WTC11 (cell line): ENCODE data around the gene SMARCC2. TPM values are rescaled to one million over a fixed set of nuclear protein-coding genes. Genes with fewer than 3 reads are reported as not detected.

Experiments
- ATAC-seq: fragments of 200-7000 bp; cut with Tn5 transposase; 2 replicates; pipeline ENCODE4 v1.10.0; 2021; ENCODE audit warnings: mild to moderate bottlenecking, moderate library complexity
- CTCF ChIA-PET: fragments of 300-600 bp; sonication (Branson Sonifier 250); formaldehyde crosslinking; loops from one replicate; lab custom pipeline; 2021; ENCODE audit warnings: antibody characterized with exemption; lab: Charles Lee
- POLR2A ChIA-PET: fragments of 350-600 bp; sonication (Branson Sonifier 250); formaldehyde crosslinking; loops from one replicate; lab custom pipeline; 2021; ENCODE audit warnings: antibody characterized with exemption; lab: Charles Lee
- DNase-seq: peaks from one replicate; pipeline ENCODE4 v3.0.0; 2021; ENCODE audit warnings: low spot score
- H3K27ac Mint-ChIP-seq: 2 replicates; pipeline ENCODE4 v1.8.0; 2021; ENCODE audit warnings: mixed read lengths
- H3K27me3 Mint-ChIP-seq: 2 replicates; pipeline ENCODE4 v1.8.0; 2021; ENCODE audit warnings: low read depth, mild to moderate bottlenecking, moderate library complexity, mixed read lengths
- H3K36me3 Mint-ChIP-seq: 2 replicates; pipeline ENCODE4 v1.8.0; 2021; ENCODE audit warnings: mixed read lengths
- H3K4me1 Mint-ChIP-seq: 2 replicates; pipeline ENCODE4 v1.8.0; 2022; ENCODE audit warnings: mixed read lengths
- H3K4me3 Mint-ChIP-seq: 2 replicates; pipeline ENCODE4 v1.8.0; 2021; ENCODE audit warnings: mild to moderate bottlenecking, moderate library complexity, mixed read lengths
- H3K9me3 Mint-ChIP-seq: 2 replicates; pipeline ENCODE4 v1.8.0; 2021; ENCODE audit warnings: mixed read lengths
- ATF1 ChIP-seq: sonication (generic); formaldehyde crosslinking; IDR thresholded peaks from 2 replicates; pipeline ENCODE4 v1.8.1; 2023; ENCODE audit warnings: mild to moderate bottlenecking, moderate library complexity, missing genetic modification reagents
- ETV6 ChIP-seq: sonication (generic); formaldehyde crosslinking; IDR thresholded peaks from 2 replicates; pipeline ENCODE4 v1.8.1; 2022; ENCODE audit warnings: mild to moderate bottlenecking, missing genetic modification reagents
- GABPB1 ChIP-seq: sonication (generic); formaldehyde crosslinking; IDR thresholded peaks from 2 replicates; pipeline ENCODE4 v1.8.1; 2023; ENCODE audit warnings: mild to moderate bottlenecking, missing genetic modification reagents
- MYBL2 ChIP-seq: sonication (generic); formaldehyde crosslinking; IDR thresholded peaks from 2 replicates; pipeline ENCODE4 v1.8.1; 2023; ENCODE audit warnings: mild to moderate bottlenecking, moderate library complexity, missing genetic modification reagents
- NR1H2 ChIP-seq: sonication (generic); formaldehyde crosslinking; IDR thresholded peaks from 2 replicates; pipeline ENCODE4 v1.9.0; 2021; ENCODE audit warnings: mild to moderate bottlenecking, moderate library complexity, missing genetic modification reagents
- TCF7 ChIP-seq: sonication (generic); formaldehyde crosslinking; IDR thresholded peaks from 2 replicates; pipeline ENCODE4 v1.8.0; 2022; ENCODE audit warnings: mild to moderate bottlenecking, low read depth, missing genetic modification reagents, moderate library complexity
- ZNF232 ChIP-seq: sonication (generic); formaldehyde crosslinking; IDR thresholded peaks from 2 replicates; pipeline ENCODE4 v1.8.0; 2022; ENCODE audit warnings: mild to moderate bottlenecking, missing genetic modification reagents
- ZNF317 ChIP-seq: sonication (generic); formaldehyde crosslinking; IDR thresholded peaks from 2 replicates; pipeline ENCODE4 v1.8.1; 2023; ENCODE audit warnings: low read depth, mild to moderate bottlenecking, moderate library complexity, missing genetic modification reagents, borderline replicate concordance
- total RNA-seq: library from RNA; stranded (reverse); gene quantifications from 3 replicates; pipeline ENCODE4 v1.2.3, GENCODE V29; 2021
- TF ChIP-seq, protein P1 (sequence below): sonication (generic); formaldehyde crosslinking; IDR thresholded peaks from 2 replicates; pipeline ENCODE4 v1.8.0; 2023; ENCODE audit warnings: missing genetic modification reagents, mild to moderate bottlenecking, borderline replicate concordance
- TF ChIP-seq, protein P2 (sequence below): sonication (generic); formaldehyde crosslinking; IDR thresholded peaks from 2 replicates; pipeline ENCODE4 v1.8.1; 2023; ENCODE audit warnings: mild to moderate bottlenecking, moderate library complexity, missing genetic modification reagents
- TF ChIP-seq, protein P3 (sequence below): fragments of 250-450 bp; sonication (Bioruptor Pico); IDR thresholded peaks from 2 replicates; pipeline ENCODE4 v1.9.0; 2021; ENCODE audit warnings: mild to moderate bottlenecking
- TF ChIP-seq, protein P4 (sequence below): sonication (generic); formaldehyde crosslinking; IDR thresholded peaks from 2 replicates; pipeline ENCODE4 v1.8.1; 2023; ENCODE audit warnings: mild to moderate bottlenecking, missing genetic modification reagents, moderate library complexity
- TF ChIP-seq, protein P5 (sequence below): sonication (generic); formaldehyde crosslinking; IDR thresholded peaks from 2 replicates; pipeline ENCODE4 v1.8.0; 2022; ENCODE audit warnings: mild to moderate bottlenecking, missing genetic modification reagents
- TF ChIP-seq, protein P6 (sequence below): sonication (generic); formaldehyde crosslinking; IDR thresholded peaks from 2 replicates; pipeline ENCODE4 v1.8.1; 2023; ENCODE audit warnings: mild to moderate bottlenecking, missing genetic modification reagents, borderline replicate concordance
- TF ChIP-seq, protein P7 (sequence below): fragments of 250-450 bp; sonication (Bioruptor Pico); conservative IDR thresholded peaks from 2 replicates; pipeline ENCODE4 v1.9.0; 2021; ENCODE audit warnings: mild to moderate bottlenecking

SMARCC2 gene
- total RNA-seq, 1 experiment from 2014 or later: 76.8 TPM

DNA sequence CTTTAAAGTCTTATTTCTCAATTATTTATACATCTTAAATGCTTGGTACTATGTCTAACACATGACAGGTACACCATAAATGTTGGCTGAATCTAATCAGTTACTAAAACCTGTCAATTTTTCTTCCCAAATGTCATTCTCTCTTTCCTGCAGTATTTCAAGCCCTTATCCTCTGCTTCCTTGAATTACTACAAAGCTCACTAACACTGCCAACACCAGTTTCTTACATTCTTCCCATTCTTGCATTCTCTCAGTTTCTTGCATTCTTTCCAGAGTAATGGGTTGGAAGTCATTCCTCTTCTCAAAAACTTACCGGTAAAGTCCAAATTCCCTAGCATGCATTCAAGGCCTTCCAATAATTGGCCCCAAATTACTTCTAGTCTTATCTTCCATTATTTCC, 9.6 kb upstream of the SMARCC2 start:
- CTCF ChIA-PET: interaction anchor here (0.8 to 5.5 kb wide), 7 partner anchors 8 to 68 kb away, joined by 3 to 37 read pairs (median 10); partner anchors contain the start of genes COQ10A, RNF41 and SMARCC2
- Mint-ChIP-seq H3K27ac (peak overlapping the region; percentile 64), H3K4me1 (peaks cover 20% of the 10 kb centered on the region), H3K4me3 (no peak overlapping the region), H3K9me3 (no peaks in the 10 kb centered on the region), H3K27me3 (no peaks in the 10 kb centered on the region), H3K36me3 (peaks cover 2% of the 10 kb centered on the region; the same call in 1 of the 2 replicates)
- no peak for DNase-seq
- POLR2A ChIA-PET: interaction anchor here (1.0 to 2.4 kb wide), 2 partner anchors 10 to 23 kb away, joined by 4 to 10 read pairs; partner anchors contain the start of genes RNF41 and SMARCC2
- peak; percentile 58 for ATAC-seq
- TF ChIP-seq, protein P1, sequence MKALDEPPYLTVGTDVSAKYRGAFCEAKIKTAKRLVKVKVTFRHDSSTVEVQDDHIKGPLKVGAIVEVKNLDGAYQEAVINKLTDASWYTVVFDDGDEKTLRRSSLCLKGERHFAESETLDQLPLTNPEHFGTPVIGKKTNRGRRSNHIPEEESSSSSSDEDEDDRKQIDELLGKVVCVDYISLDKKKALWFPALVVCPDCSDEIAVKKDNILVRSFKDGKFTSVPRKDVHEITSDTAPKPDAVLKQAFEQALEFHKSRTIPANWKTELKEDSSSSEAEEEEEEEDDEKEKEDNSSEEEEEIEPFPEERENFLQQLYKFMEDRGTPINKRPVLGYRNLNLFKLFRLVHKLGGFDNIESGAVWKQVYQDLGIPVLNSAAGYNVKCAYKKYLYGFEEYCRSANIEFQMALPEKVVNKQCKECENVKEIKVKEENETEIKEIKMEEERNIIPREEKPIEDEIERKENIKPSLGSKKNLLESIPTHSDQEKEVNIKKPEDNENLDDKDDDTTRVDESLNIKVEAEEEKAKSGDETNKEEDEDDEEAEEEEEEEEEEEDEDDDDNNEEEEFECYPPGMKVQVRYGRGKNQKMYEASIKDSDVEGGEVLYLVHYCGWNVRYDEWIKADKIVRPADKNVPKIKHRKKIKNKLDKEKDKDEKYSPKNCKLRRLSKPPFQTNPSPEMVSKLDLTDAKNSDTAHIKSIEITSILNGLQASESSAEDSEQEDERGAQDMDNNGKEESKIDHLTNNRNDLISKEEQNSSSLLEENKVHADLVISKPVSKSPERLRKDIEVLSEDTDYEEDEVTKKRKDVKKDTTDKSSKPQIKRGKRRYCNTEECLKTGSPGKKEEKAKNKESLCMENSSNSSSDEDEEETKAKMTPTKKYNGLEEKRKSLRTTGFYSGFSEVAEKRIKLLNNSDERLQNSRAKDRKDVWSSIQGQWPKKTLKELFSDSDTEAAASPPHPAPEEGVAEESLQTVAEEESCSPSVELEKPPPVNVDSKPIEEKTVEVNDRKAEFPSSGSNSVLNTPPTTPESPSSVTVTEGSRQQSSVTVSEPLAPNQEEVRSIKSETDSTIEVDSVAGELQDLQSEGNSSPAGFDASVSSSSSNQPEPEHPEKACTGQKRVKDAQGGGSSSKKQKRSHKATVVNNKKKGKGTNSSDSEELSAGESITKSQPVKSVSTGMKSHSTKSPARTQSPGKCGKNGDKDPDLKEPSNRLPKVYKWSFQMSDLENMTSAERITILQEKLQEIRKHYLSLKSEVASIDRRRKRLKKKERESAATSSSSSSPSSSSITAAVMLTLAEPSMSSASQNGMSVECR (CRISPR knock-in tag): no peak
- TF ChIP-seq, protein P2, sequence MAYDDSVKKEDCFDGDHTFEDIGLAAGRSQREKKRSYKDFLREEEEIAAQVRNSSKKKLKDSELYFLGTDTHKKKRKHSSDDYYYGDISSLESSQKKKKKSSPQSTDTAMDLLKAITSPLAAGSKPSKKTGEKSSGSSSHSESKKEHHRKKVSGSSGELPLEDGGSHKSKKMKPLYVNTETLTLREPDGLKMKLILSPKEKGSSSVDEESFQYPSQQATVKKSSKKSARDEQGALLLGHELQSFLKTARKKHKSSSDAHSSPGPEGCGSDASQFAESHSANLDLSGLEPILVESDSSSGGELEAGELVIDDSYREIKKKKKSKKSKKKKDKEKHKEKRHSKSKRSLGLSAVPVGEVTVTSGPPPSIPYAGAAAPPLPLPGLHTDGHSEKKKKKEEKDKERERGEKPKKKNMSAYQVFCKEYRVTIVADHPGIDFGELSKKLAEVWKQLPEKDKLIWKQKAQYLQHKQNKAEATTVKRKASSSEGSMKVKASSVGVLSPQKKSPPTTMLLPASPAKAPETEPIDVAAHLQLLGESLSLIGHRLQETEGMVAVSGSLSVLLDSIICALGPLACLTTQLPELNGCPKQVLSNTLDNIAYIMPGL (CRISPR knock-in tag): no peak
- TF ChIP-seq ATF1 (CRISPR knock-in tag) (no peak), MYBL2 (CRISPR knock-in tag) (no peak), GABPB1 (CRISPR knock-in tag) (no peak)
- TF ChIP-seq, protein P3, sequence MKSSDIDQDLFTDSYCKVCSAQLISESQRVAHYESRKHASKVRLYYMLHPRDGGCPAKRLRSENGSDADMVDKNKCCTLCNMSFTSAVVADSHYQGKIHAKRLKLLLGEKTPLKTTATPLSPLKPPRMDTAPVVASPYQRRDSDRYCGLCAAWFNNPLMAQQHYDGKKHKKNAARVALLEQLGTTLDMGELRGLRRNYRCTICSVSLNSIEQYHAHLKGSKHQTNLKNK (CRISPR knock-in tag): no peak

DNA sequence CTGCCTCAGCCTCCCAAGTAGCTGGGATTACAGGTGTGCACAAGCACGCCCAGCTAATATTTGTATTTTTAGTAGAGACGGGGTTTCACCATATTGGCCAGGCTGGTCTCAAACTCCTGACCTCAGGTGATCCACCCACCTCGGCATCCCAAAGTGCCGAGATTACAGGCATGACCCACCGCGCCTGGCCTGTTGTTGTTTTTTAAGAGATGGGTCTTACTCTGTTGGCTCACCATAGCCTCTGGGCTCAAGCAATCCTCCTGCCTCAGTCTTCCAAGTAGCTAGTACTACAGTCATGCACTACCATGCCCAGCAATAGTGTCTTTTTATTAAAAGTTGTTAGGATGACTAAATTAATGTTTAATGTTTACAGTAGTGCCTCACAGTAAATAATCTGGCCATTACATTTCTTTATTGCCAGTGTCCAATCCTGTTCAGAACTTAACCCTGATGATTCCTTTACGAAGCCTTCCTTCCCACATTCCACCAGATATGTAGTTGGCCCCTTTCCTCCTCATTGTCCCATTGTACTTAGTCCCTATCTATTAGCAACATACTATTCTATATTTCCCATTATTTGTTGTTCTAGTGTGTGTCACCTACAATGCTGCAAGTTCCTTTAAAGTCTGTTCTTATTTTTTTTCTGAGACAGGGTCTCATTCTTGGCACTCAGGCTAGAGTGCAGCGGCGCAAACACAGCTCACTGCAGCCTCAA, 8.8 kb upstream of the SMARCC2 start:
- no peak for DNase-seq
- no peaks in the 10 kb centered on the region for H3K9me3 Mint-ChIP-seq
- peak overlapping the region; percentile 73 for H3K27ac Mint-ChIP-seq
- H3K4me1 Mint-ChIP-seq: peaks cover 25% of the 10 kb centered on the region
- ATAC-seq: no peak
- peaks cover 2% of the 10 kb centered on the region; the same call in 1 of the 2 replicates for H3K36me3 Mint-ChIP-seq
- CTCF ChIA-PET: interaction anchor here (0.8 to 5.5 kb wide), 7 partner anchors 8 to 69 kb away, joined by 3 to 37 read pairs (median 10); partner anchors contain the start of genes ANKRD52, COQ10A, RNF41 and SMARCC2
- no peak overlapping the region for H3K4me3 Mint-ChIP-seq
- TF ChIP-seq, protein P4, sequence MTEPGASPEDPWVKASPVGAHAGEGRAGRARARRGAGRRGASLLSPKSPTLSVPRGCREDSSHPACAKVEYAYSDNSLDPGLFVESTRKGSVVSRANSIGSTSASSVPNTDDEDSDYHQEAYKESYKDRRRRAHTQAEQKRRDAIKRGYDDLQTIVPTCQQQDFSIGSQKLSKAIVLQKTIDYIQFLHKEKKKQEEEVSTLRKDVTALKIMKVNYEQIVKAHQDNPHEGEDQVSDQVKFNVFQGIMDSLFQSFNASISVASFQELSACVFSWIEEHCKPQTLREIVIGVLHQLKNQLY: no peak
- no peak for TF ChIP-seq ZNF317 (CRISPR knock-in tag)
- TF ChIP-seq NR1H2 (CRISPR knock-in tag): no peak
- TF ChIP-seq MYBL2 (CRISPR knock-in tag): no peak
- no peak for TF ChIP-seq ATF1 (CRISPR knock-in tag)
- TF ChIP-seq, protein P5, sequence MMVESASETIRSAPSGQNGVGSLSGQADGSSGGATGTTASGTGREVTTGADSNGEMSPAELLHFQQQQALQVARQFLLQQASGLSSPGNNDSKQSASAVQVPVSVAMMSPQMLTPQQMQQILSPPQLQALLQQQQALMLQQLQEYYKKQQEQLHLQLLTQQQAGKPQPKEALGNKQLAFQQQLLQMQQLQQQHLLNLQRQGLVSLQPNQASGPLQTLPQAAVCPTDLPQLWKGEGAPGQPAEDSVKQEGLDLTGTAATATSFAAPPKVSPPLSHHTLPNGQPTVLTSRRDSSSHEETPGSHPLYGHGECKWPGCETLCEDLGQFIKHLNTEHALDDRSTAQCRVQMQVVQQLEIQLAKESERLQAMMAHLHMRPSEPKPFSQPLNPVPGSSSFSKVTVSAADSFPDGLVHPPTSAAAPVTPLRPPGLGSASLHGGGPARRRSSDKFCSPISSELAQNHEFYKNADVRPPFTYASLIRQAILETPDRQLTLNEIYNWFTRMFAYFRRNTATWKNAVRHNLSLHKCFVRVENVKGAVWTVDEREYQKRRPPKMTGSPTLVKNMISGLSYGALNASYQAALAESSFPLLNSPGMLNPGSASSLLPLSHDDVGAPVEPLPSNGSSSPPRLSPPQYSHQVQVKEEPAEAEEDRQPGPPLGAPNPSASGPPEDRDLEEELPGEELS (CRISPR knock-in tag): no peak
- no peak for TF ChIP-seq TCF7
- no peak for TF ChIP-seq ETV6 (CRISPR knock-in tag)
- TF ChIP-seq, protein P6, sequence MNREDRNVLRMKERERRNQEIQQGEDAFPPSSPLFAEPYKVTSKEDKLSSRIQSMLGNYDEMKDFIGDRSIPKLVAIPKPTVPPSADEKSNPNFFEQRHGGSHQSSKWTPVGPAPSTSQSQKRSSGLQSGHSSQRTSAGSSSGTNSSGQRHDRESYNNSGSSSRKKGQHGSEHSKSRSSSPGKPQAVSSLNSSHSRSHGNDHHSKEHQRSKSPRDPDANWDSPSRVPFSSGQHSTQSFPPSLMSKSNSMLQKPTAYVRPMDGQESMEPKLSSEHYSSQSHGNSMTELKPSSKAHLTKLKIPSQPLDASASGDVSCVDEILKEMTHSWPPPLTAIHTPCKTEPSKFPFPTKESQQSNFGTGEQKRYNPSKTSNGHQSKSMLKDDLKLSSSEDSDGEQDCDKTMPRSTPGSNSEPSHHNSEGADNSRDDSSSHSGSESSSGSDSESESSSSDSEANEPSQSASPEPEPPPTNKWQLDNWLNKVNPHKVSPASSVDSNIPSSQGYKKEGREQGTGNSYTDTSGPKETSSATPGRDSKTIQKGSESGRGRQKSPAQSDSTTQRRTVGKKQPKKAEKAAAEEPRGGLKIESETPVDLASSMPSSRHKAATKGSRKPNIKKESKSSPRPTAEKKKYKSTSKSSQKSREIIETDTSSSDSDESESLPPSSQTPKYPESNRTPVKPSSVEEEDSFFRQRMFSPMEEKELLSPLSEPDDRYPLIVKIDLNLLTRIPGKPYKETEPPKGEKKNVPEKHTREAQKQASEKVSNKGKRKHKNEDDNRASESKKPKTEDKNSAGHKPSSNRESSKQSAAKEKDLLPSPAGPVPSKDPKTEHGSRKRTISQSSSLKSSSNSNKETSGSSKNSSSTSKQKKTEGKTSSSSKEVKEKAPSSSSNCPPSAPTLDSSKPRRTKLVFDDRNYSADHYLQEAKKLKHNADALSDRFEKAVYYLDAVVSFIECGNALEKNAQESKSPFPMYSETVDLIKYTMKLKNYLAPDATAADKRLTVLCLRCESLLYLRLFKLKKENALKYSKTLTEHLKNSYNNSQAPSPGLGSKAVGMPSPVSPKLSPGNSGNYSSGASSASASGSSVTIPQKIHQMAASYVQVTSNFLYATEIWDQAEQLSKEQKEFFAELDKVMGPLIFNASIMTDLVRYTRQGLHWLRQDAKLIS (CRISPR knock-in tag): no peak
- TF ChIP-seq, protein P7, sequence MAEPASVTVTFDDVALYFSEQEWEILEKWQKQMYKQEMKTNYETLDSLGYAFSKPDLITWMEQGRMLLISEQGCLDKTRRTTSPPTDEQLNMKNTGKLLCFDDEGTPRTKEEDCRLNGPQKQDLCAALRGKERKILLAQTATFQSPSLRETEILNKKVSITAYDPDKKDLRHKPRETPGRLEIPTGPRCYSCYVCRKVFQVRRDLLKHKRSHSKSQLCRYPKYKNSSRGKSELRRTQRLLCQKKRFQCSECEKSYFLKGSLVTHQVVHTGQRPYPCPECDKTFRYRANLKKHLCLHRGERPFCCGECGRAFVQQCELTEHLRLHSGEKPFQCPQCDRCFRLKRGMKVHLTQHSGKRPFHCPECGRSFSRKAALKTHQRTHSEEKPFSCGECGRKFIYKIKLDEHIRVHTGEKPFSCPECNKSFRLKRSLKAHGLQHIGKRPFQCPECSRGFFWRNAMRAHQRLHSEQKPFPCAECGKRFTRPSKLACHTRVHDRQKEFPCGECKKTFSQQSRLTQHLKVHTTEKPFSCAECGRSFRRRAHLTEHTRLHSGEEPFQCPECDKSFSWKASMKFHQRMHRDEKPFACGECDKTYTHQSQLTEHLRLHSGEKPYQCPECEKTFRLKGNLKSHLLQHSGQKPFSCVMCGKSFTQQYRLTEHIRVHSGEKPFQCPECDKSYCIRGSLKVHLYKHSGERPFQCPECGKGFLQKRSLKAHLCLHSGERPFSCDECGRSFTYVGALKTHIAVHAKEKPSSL: no peak
- no peak for TF ChIP-seq ZNF232 (CRISPR knock-in tag)
- TF ChIP-seq, all 79 proteins: peak for 0
- POLR2A ChIA-PET: interaction anchor here (2.4 kb wide), 1 partner anchor 23 kb away, joined by 10 read pairs; the partner anchor contains the start of gene RNF41
- no peaks in the 10 kb centered on the region for H3K27me3 Mint-ChIP-seq
